CD4-positive, alpha-beta T cell (primary cell): ENCODE measurements around the gene LRP8. TPM values are rescaled to one million over a fixed set of nuclear protein-coding genes. Genes with fewer than 3 reads are reported as not detected.

Experiments
- ATAC-seq: fragments of 200-7000 bp; cut with Tn5 transposase; one replicate; pipeline ENCODE4 v1.10.0; 2022; ENCODE audit warnings: mild to moderate bottlenecking; ENCODE audit not compliant: poor library complexity
- CTCF ChIA-PET: fragments of 350-600 bp; sonication (Branson Sonifier 250); formaldehyde crosslinking; loops from one replicate; lab custom pipeline; 2021; ENCODE audit warnings: antibody characterized with exemption, inconsistent platforms; lab: Charles Lee
- POLR2A ChIA-PET: fragments of 350-600 bp; sonication (Branson Sonifier 250); formaldehyde crosslinking; loops from one replicate; lab custom pipeline; 2021; ENCODE audit warnings: antibody characterized with exemption, inconsistent platforms; lab: Charles Lee
- DNase-seq, 14 experiments: peaks; one replicate each; pipeline ENCODE4 v3.0.0-alpha.2; 2013 to 2020; ENCODE audit warnings: mixed read lengths in 2 of 14
- H3K27ac ChIP-seq, 2 donors: one replicate each; pipeline versions ENCODE4 v1.5.1 to v1.7.0; 2013; ENCODE audit warnings: low read length in 2 of 2, low read depth in 1 of 2, mild to moderate bottlenecking in 1 of 2
- H3K27me3 ChIP-seq, 2 experiments: 1 replicate in 1 of 2; 2 replicates in 1 of 2; pipeline versions ENCODE4 v1.6.1 to v1.7.0; 2013; ENCODE audit warnings: low read length in 2 of 2, control low read depth in 1 of 2, mild to moderate bottlenecking in 1 of 2, moderate library complexity in 1 of 2; ENCODE audit not compliant: insufficient read depth in 2 of 2, control insufficient read depth in 1 of 2
- H3K36me3 ChIP-seq: one replicate; pipeline ENCODE4 v1.6.1; 2013; ENCODE audit warnings: low read length, control low read depth; ENCODE audit not compliant: insufficient read depth
- H3K4me1 ChIP-seq: one replicate; pipeline ENCODE4 v1.6.1; 2013; ENCODE audit warnings: low read length, control low read depth; ENCODE audit not compliant: insufficient read depth
- H3K4me3 ChIP-seq: one replicate; pipeline ENCODE4 v1.5.1; 2013; ENCODE audit warnings: mild to moderate bottlenecking, low read length, moderate library complexity
- H3K9me3 ChIP-seq, 2 experiments: 1 replicate in 1 of 2; 2 replicates in 1 of 2; pipeline versions ENCODE4 v1.6.1 to v1.7.0; 2013; ENCODE audit warnings: low read length in 2 of 2, mild to moderate bottlenecking in 2 of 2, control low read depth in 1 of 2, moderate library complexity in 1 of 2; ENCODE audit not compliant: control insufficient read depth in 1 of 2, insufficient read depth in 1 of 2
- H3K27ac Mint-ChIP-seq: one replicate; pipeline ENCODE4 v1.8.0; 2020; ENCODE audit warnings: mixed read lengths
- H3K27me3 Mint-ChIP-seq: one replicate; pipeline ENCODE4 v1.8.0; 2021; ENCODE audit warnings: mixed read lengths
- H3K36me3 Mint-ChIP-seq: one replicate; pipeline ENCODE4 v1.8.0; 2021; ENCODE audit warnings: low read depth, mixed read lengths
- H3K4me1 Mint-ChIP-seq: one replicate; pipeline ENCODE4 v1.8.0; 2021; ENCODE audit warnings: low read depth, mixed read lengths
- H3K4me3 Mint-ChIP-seq: one replicate; pipeline ENCODE4 v1.8.0; 2020; ENCODE audit warnings: mild to moderate bottlenecking, mixed read lengths
- H3K9me3 Mint-ChIP-seq: one replicate; pipeline ENCODE4 v1.8.0; 2020; ENCODE audit warnings: mixed read lengths
- intact Hi-C, 2 experiments: fragments of 100-400 bp; cut with DNase I in 1 of 2; cut with micrococcal nuclease in 1 of 2; formaldehyde crosslinking; loops; one replicate each; pipeline versions ENCODE4 v1.15.1 to v1.9.0; 2023 to 2025; cut with DNase I, micrococcal nuclease
- total RNA-seq, 174 experiments: library from RNA in 2 of 174; stranded (reverse) in 2 of 174; gene quantifications; one replicate each; pipeline ENCODE4 v1.2.3 and lab custom pipeline; 2021 to 2026
- TF ChIP-seq, protein P1 (sequence below): fragments of 200-600 bp; IDR thresholded peaks from one replicate; pipeline ENCODE4 v1.8.0; 2022; ENCODE audit warnings: antibody characterized with exemption, mild to moderate bottlenecking

The LRP8 gene
- total RNA-seq, 2 experiments from 2014 or later = 8.1 to 11.5 TPM

DNA sequence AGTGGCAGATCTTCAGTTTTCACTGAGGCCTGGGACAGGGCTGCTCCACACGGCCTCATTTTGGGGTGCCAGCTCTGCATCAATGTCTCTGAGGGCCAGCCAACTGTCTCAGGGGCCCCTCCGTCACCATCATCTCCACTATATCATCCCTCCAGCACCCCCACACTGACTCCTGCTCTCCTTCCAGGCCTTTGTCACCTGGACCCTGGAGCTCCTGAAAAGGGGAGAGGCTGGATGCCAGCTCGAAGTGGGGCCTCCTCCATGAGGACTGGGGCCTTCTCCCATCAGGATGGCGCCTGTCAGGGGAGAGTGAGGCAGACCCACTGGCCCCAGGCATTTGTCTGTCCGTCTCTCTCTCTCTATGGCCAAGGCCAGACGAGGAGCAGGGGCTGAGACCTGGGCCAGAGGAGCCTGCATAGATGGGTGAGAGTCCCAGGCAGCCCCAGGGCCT, 44.7 kb upstream of the LRP8 start:
- Histone ChIP-seq H3K9me3 (no peaks in the 10 kb centered on the region), H3K36me3 (no peaks in the 10 kb centered on the region), H3K4me3 (no peak overlapping the region), H3K4me1 (peaks cover 16% of the 10 kb centered on the region), H3K27me3 (no peaks in the 10 kb centered on the region), H3K27ac (no peak overlapping the region)
- DNase-seq = peak in 1 of 14 experiments; percentile 24
- TF ChIP-seq, protein P1, sequence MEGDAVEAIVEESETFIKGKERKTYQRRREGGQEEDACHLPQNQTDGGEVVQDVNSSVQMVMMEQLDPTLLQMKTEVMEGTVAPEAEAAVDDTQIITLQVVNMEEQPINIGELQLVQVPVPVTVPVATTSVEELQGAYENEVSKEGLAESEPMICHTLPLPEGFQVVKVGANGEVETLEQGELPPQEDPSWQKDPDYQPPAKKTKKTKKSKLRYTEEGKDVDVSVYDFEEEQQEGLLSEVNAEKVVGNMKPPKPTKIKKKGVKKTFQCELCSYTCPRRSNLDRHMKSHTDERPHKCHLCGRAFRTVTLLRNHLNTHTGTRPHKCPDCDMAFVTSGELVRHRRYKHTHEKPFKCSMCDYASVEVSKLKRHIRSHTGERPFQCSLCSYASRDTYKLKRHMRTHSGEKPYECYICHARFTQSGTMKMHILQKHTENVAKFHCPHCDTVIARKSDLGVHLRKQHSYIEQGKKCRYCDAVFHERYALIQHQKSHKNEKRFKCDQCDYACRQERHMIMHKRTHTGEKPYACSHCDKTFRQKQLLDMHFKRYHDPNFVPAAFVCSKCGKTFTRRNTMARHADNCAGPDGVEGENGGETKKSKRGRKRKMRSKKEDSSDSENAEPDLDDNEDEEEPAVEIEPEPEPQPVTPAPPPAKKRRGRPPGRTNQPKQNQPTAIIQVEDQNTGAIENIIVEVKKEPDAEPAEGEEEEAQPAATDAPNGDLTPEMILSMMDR = no peak
- CTCF ChIA-PET = no interaction called here
- H3K36me3 Mint-ChIP-seq = no peaks in the 10 kb centered on the region
- H3K27ac Mint-ChIP-seq = no peak overlapping the region
- H3K4me3 Mint-ChIP-seq = no peak overlapping the region
- intact Hi-C loops = no loop called here
- H3K27me3 Mint-ChIP-seq = no peaks in the 10 kb centered on the region
- no peaks in the 10 kb centered on the region for H3K9me3 Mint-ChIP-seq
- peaks cover 17% of the 10 kb centered on the region for H3K4me1 Mint-ChIP-seq
- POLR2A ChIA-PET = no interaction called here
- no peak for ATAC-seq

DNA sequence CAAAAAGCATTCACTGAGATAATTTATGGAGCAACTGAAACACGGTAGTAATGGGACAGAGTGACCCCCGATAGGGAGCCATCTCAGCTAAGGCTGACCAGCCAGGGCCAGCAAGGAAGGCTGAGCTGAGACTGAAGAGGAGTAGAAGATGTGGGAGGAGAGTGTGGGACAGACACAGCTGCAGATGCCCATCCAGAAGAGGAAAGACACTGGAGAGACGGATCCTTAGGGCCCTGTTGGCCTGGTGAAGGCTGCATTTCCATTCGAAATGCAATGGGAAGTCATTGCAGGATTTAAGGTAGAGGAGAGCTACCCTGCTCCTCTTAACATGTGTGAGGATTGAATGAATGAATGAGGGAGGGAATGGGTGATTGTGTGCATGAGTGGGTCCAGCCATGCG, 44.0 kb upstream of the LRP8 start:
- ATAC-seq (no peak), DNase-seq (peak in 1 of 14 experiments; percentile 10)
- Mint-ChIP-seq H3K4me3 (no peak overlapping the region), H3K4me1 (peaks cover 24% of the 10 kb centered on the region), H3K27ac (no peak overlapping the region), H3K27me3 (no peaks in the 10 kb centered on the region), H3K36me3 (no peaks in the 10 kb centered on the region), H3K9me3 (no peaks in the 10 kb centered on the region)
- Histone ChIP-seq H3K27ac (no peak overlapping the region), H3K4me3 (no peak overlapping the region), H3K36me3 (no peaks in the 10 kb centered on the region), H3K4me1 (peaks cover 23% of the 10 kb centered on the region), H3K9me3 (no peaks in the 10 kb centered on the region), H3K27me3 (no peaks in the 10 kb centered on the region)
- intact Hi-C loops = no loop called here
- TF ChIP-seq, protein P1 = no peak
- POLR2A ChIA-PET = no interaction called here
- CTCF ChIA-PET = no interaction called here

DNA sequence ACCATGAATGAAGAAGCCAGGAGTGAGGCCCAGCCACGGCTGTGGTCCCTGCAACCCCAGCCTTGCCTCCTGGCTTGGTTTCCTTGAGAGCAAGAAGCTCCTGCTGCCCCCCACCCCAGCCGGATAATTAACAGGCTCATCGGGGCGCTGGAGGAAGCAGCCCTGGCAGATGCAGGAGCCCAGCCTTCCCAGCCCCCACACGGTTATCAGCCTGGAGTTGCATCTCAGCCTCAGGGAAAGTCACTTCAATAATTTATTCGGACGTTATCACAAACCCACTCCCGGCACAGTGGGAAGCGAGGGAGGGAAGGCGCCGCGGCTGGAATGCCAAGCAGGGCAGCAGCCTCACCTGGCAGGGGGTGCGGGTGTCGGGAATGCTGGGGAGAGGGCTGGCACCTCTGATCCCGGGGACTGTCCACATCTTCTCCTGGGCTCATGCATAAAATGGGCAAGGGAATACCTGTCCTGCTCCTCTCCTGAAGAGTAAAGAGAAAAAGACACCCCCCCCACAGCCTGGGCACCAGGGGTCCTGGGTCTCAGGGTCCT, 43.3 kb upstream of the LRP8 start:
- no peak overlapping the region for H3K27ac ChIP-seq

More for the DNA sequence above, 43.3 kb upstream of the LRP8 start:
- Histone ChIP-seq H3K4me1 (peaks cover 24% of the 10 kb centered on the region), H3K36me3 (no peaks in the 10 kb centered on the region), H3K9me3 (no peaks in the 10 kb centered on the region), H3K4me3 (no peak overlapping the region), H3K27me3 (no peaks in the 10 kb centered on the region)
- no peak overlapping the region for H3K4me3 Mint-ChIP-seq
- H3K27me3 Mint-ChIP-seq = no peaks in the 10 kb centered on the region
- H3K9me3 Mint-ChIP-seq = no peaks in the 10 kb centered on the region
- no peak for ATAC-seq
- H3K36me3 Mint-ChIP-seq = no peaks in the 10 kb centered on the region
- H3K27ac Mint-ChIP-seq = no peak overlapping the region
- intact Hi-C loops = no loop called here
- DNase-seq = no peak
- H3K4me1 Mint-ChIP-seq = peaks cover 30% of the 10 kb centered on the region
- TF ChIP-seq, protein P1 = no peak
- ChIA-PET POLR2A (no interaction called here), CTCF (no interaction called here)
